ENCODE results near the gene TMTC2.
A peak's percentile ranks its signal among the peaks of the same experiment; 100 is the strongest.

TMTC2 gene

DNA sequence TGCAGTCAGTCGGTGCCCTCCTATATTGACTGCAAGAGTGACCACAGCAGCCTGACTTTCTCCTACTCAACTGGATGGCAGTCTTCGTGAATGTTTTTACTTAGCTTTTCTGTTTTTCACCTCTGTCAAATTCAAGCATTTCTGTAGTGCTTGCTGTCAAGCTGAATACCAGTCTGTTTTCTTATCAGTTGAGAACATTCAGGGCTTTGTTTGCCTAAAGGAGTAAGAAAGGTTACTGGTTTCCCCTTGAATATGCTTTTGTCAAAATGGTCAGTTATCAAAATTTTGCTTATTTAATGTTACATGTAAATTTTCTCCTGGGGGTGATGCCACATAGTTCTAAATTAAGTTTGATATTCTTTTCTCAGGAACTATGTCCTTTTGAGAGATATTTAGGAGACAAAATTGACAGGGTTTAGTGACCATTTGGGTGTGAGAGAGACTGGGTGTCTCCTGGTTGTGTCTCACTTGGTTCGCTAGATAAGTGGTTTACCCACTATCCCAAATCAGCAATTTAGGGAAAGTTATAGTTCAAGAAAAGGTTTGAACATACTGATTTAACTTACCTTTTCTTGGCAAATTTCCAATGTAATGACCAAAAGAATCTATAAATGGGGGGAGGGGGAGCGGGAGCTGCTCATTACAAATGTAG, 366.3 kb downstream of the TMTC2 start:
- Histone ChIP-seq H3K9ac (ENCODE audit: low read length) (no peak overlapping the region), H3K4me3 (ENCODE audit: insufficient read depth, low read length, poor library complexity, severe bottlenecking) (no peak overlapping the region), H4K20me1 (ENCODE audit: low read depth, low read length) (no peaks in the 10 kb centered on the region), H3K4me2 (ENCODE audit: low read depth, low read length, poor library complexity, severe bottlenecking) (no peak overlapping the region), H3K79me2 (ENCODE audit: insufficient read depth, low read length) (no peaks in the 10 kb centered on the region), H3K27ac (ENCODE audit: low read depth, low read length) (no peak overlapping the region), H3K36me3 (ENCODE audit: low read length) (no peaks in the 10 kb centered on the region), H3K9me3 (ENCODE audit: insufficient read depth, low read length) (no peaks in the 10 kb centered on the region), H3K9me2 (replicated peaks; ENCODE audit: insufficient read depth, low read length) (no peaks in the 10 kb centered on the region), H2AFZ (ENCODE audit: low read depth, low read length, severe bottlenecking) (no peak overlapping the region), H3K27me3 (ENCODE audit: low read length) (no peaks in the 10 kb centered on the region), H3F3A (ENCODE audit: insufficient read depth) (no peaks in the 10 kb centered on the region)
- TF ChIP-seq, protein P1, sequence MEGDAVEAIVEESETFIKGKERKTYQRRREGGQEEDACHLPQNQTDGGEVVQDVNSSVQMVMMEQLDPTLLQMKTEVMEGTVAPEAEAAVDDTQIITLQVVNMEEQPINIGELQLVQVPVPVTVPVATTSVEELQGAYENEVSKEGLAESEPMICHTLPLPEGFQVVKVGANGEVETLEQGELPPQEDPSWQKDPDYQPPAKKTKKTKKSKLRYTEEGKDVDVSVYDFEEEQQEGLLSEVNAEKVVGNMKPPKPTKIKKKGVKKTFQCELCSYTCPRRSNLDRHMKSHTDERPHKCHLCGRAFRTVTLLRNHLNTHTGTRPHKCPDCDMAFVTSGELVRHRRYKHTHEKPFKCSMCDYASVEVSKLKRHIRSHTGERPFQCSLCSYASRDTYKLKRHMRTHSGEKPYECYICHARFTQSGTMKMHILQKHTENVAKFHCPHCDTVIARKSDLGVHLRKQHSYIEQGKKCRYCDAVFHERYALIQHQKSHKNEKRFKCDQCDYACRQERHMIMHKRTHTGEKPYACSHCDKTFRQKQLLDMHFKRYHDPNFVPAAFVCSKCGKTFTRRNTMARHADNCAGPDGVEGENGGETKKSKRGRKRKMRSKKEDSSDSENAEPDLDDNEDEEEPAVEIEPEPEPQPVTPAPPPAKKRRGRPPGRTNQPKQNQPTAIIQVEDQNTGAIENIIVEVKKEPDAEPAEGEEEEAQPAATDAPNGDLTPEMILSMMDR (IDR thresholded peaks at IDR 0.05; ENCODE audit: insufficient read depth, low read length, poor library complexity, severe bottlenecking) = no peak
- no peak for TF ChIP-seq EZH2phosphoT487 (conservative IDR thresholded peaks at IDR 0.05; ENCODE audit: low read length)

- Histone ChIP-seq H3K4me2 (ENCODE audit: low read depth, low read length, poor library complexity, severe bottlenecking) (no peak overlapping the region), H3F3A (ENCODE audit: insufficient read depth) (no peaks in the 10 kb centered on the region), H4K20me1 (ENCODE audit: low read depth, low read length) (no peaks in the 10 kb centered on the region), H3K4me3 (ENCODE audit: insufficient read depth, low read length, poor library complexity, severe bottlenecking) (no peak overlapping the region), H2AFZ (ENCODE audit: low read depth, low read length, severe bottlenecking) (no peak overlapping the region), H3K9me3 (ENCODE audit: insufficient read depth, low read length) (no peaks in the 10 kb centered on the region), H3K27me3 (ENCODE audit: low read length) (no peaks in the 10 kb centered on the region), H3K9ac (ENCODE audit: low read length) (no peak overlapping the region), H3K9me2 (replicated peaks; ENCODE audit: insufficient read depth, low read length) (no peaks in the 10 kb centered on the region), H3K36me3 (ENCODE audit: low read length) (no peaks in the 10 kb centered on the region), H3K79me2 (ENCODE audit: insufficient read depth, low read length) (no peaks in the 10 kb centered on the region), H3K27ac (ENCODE audit: low read depth, low read length) (no peak overlapping the region)
- TF ChIP-seq, protein P1 (IDR thresholded peaks at IDR 0.05; ENCODE audit: insufficient read depth, low read length, poor library complexity, severe bottlenecking) = no peak
- TF ChIP-seq EZH2phosphoT487 (conservative IDR thresholded peaks at IDR 0.05; ENCODE audit: low read length) = no peak
These were observed 370.7 kb downstream of the TMTC2 start for GRCh38 chr12:83057436-83057835.

GRCh38 chr12:83059107-83059506, 372.4 kb downstream of the TMTC2 start:
- Histone ChIP-seq H3K79me2 (ENCODE audit: insufficient read depth, low read length) (no peaks in the 10 kb centered on the region), H3K9ac (ENCODE audit: low read length) (no peak overlapping the region), H3K9me3 (ENCODE audit: insufficient read depth, low read length) (no peaks in the 10 kb centered on the region), H3K27ac (ENCODE audit: low read depth, low read length) (no peak overlapping the region), H4K20me1 (ENCODE audit: low read depth, low read length) (no peaks in the 10 kb centered on the region), H3K9me2 (replicated peaks; ENCODE audit: insufficient read depth, low read length) (no peaks in the 10 kb centered on the region), H3K4me3 (ENCODE audit: insufficient read depth, low read length, poor library complexity, severe bottlenecking) (no peak overlapping the region), H2AFZ (ENCODE audit: low read depth, low read length, severe bottlenecking) (peak overlapping the region; percentile 15), H3F3A (ENCODE audit: insufficient read depth) (no peaks in the 10 kb centered on the region), H3K4me2 (ENCODE audit: low read depth, low read length, poor library complexity, severe bottlenecking) (no peak overlapping the region), H3K27me3 (ENCODE audit: low read length) (no peaks in the 10 kb centered on the region), H3K36me3 (ENCODE audit: low read length) (no peaks in the 10 kb centered on the region)
- TF ChIP-seq, protein P1 (IDR thresholded peaks at IDR 0.05; ENCODE audit: insufficient read depth, low read length, poor library complexity, severe bottlenecking) = no peak
- TF ChIP-seq EZH2phosphoT487 (conservative IDR thresholded peaks at IDR 0.05; ENCODE audit: low read length) = no peak

Data from SU-DHL-6 (cell line).